ENCODE measurements around the gene ALDH3B2.
"Not testable (repeated sequence)": the region's sequence is repeated elsewhere in the genome, so short reads cannot be mapped to it uniquely, and the experiment has no call there.

DNA sequence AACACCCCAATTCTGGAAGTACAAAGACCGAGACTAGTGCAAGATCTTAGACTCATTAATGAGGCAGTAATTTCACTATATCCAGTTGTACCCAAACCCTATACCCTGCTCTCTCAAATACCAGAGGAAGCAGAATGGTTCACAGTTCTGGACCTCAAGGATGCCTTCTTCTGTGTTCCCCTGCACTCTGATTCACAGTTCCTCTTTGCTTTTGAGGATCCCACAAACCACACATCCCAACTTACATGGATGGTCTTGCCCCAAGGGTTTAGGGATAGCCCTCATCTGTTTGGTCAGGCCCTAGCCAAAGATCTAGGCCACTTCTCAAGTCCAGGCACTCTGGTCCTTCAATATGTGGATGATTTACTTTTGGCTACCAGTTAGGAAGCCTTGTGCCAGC is 50.6 kb downstream of the ALDH3B2 start:
- TF ChIP-seq, protein P1, sequence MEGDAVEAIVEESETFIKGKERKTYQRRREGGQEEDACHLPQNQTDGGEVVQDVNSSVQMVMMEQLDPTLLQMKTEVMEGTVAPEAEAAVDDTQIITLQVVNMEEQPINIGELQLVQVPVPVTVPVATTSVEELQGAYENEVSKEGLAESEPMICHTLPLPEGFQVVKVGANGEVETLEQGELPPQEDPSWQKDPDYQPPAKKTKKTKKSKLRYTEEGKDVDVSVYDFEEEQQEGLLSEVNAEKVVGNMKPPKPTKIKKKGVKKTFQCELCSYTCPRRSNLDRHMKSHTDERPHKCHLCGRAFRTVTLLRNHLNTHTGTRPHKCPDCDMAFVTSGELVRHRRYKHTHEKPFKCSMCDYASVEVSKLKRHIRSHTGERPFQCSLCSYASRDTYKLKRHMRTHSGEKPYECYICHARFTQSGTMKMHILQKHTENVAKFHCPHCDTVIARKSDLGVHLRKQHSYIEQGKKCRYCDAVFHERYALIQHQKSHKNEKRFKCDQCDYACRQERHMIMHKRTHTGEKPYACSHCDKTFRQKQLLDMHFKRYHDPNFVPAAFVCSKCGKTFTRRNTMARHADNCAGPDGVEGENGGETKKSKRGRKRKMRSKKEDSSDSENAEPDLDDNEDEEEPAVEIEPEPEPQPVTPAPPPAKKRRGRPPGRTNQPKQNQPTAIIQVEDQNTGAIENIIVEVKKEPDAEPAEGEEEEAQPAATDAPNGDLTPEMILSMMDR (IDR thresholded peaks at IDR 0.05 in 2 of 3, conservative IDR thresholded peaks at IDR 0.05 in 1 of 3; ENCODE audit: borderline replicate concordance in 1 of 3, insufficient read depth in 1 of 3, low read depth in 2 of 3, low read length in 2 of 3): not testable (repeated sequence)
- TF ChIP-seq, protein P2, sequence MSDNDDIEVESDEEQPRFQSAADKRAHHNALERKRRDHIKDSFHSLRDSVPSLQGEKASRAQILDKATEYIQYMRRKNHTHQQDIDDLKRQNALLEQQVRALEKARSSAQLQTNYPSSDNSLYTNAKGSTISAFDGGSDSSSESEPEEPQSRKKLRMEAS (IDR thresholded peaks at IDR 0.05): not testable (repeated sequence)
- TF ChIP-seq POLR2A (IDR thresholded peaks at IDR 0.05; ENCODE audit: borderline replicate concordance, extremely low read depth, insufficient read depth, insufficient read length); ZNF274 (IDR thresholded peaks at IDR 0.05; ENCODE audit: low read depth, low read length); SRF (IDR thresholded peaks at IDR 0.05; ENCODE audit: low read depth); EZH2phosphoT487 (IDR thresholded peaks at IDR 0.05; ENCODE audit: borderline replicate concordance); CEBPB (IDR thresholded peaks at IDR 0.05; ENCODE audit: low read depth); EZH2 (IDR thresholded peaks at IDR 0.05): not testable (repeated sequence)
- TF ChIP-seq, protein P3, sequence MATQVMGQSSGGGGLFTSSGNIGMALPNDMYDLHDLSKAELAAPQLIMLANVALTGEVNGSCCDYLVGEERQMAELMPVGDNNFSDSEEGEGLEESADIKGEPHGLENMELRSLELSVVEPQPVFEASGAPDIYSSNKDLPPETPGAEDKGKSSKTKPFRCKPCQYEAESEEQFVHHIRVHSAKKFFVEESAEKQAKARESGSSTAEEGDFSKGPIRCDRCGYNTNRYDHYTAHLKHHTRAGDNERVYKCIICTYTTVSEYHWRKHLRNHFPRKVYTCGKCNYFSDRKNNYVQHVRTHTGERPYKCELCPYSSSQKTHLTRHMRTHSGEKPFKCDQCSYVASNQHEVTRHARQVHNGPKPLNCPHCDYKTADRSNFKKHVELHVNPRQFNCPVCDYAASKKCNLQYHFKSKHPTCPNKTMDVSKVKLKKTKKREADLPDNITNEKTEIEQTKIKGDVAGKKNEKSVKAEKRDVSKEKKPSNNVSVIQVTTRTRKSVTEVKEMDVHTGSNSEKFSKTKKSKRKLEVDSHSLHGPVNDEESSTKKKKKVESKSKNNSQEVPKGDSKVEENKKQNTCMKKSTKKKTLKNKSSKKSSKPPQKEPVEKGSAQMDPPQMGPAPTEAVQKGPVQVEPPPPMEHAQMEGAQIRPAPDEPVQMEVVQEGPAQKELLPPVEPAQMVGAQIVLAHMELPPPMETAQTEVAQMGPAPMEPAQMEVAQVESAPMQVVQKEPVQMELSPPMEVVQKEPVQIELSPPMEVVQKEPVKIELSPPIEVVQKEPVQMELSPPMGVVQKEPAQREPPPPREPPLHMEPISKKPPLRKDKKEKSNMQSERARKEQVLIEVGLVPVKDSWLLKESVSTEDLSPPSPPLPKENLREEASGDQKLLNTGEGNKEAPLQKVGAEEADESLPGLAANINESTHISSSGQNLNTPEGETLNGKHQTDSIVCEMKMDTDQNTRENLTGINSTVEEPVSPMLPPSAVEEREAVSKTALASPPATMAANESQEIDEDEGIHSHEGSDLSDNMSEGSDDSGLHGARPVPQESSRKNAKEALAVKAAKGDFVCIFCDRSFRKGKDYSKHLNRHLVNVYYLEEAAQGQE (IDR thresholded peaks at IDR 0.05; ENCODE audit: low read depth): not testable (repeated sequence)

Measured in HCT116 (cell line).